HepG2 (cell line): Measurements from ENCODE around the gene KDM5A. TPM values are rescaled to one million over a fixed set of nuclear protein-coding genes. Genes with fewer than 3 reads are reported as not detected.
A peak's percentile ranks its signal among the peaks of the same experiment; 100 is the strongest.

Experiments used
- HNRNPK ChIP-seq: fragments of 200-400 bp; formaldehyde crosslinking; IDR thresholded peaks from 2 replicates; pipeline ENCODE4 v1.6.1; 2018; ENCODE audit warnings: low read length, low read depth, moderate library complexity, mild to moderate bottlenecking; ENCODE audit not compliant: poor library complexity, severe bottlenecking
- ISX ChIP-seq: sonication (generic); formaldehyde crosslinking; conservative IDR thresholded peaks from 2 replicates; pipeline ENCODE4 v1.5.0; 2020; ENCODE audit warnings: missing genetic modification reagents
- KLF12 ChIP-seq: sonication (generic); formaldehyde crosslinking; IDR thresholded peaks from 2 replicates; pipeline ENCODE4 v1.4.0; 2020; ENCODE audit warnings: missing genetic modification reagents, borderline replicate concordance
- KMT2A ChIP-seq: sonication (generic); formaldehyde crosslinking; IDR thresholded peaks from 2 replicates; pipeline ENCODE4 v1.4.0; 2020; ENCODE audit warnings: missing genetic modification reagents
- RNF2 ChIP-seq: fragments of 450-650 bp; conservative IDR thresholded peaks from 2 replicates; pipeline ENCODE4 v1.6.1; 2016; ENCODE audit warnings: low read depth
- SALL2 ChIP-seq: sonication (generic); formaldehyde crosslinking; IDR thresholded peaks from 2 replicates; pipeline ENCODE4 v1.8.1; 2023; ENCODE audit warnings: mild to moderate bottlenecking, missing genetic modification reagents, inconsistent platforms
- SP1 ChIP-seq, 2 experiments: fragments of 450-650 bp in 1 of 2; sonication (generic) in 1 of 2; formaldehyde crosslinking in 1 of 2; IDR thresholded peaks; 2 replicates each; pipeline versions ENCODE4 v1.4.0 to v1.6.1; 2016 to 2020; ENCODE audit warnings: missing genetic modification reagents in 1 of 2
- YEATS4 ChIP-seq: sonication (generic); formaldehyde crosslinking; IDR thresholded peaks from 2 replicates; pipeline ENCODE4 v1.4.0; 2020; ENCODE audit warnings: missing genetic modification reagents, borderline replicate concordance
- ZBTB3 ChIP-seq: sonication (generic); formaldehyde crosslinking; IDR thresholded peaks from 2 replicates; pipeline ENCODE4 v1.4.0; 2020; ENCODE audit warnings: low read depth, mild to moderate bottlenecking, moderate library complexity, missing genetic modification reagents, borderline replicate concordance
- ZNF430 ChIP-seq: sonication (generic); formaldehyde crosslinking; IDR thresholded peaks from 2 replicates; pipeline ENCODE4 v1.9.0; 2021; ENCODE audit warnings: mild to moderate bottlenecking, missing genetic modification reagents
- polyA plus RNA-seq, 8 experiments: library from polyadenylated mRNA; depleted of rRNA in 3 of 8; stranded (reverse) in 7 of 8; unstranded in 1 of 8; fragments of >200 nt; fragmentation: Illumina TruSeq in 4 of 8; extraction: Trizol in 4 of 8; gene quantifications; 2 replicates each; pipeline versions ENCODE4 v1.2.1 to v1.2.3, GENCODE V29; 2011 to 2016; ENCODE audit warnings: low read depth in 4 of 8, missing spikeins in 1 of 8, mixed read lengths in 1 of 8; ENCODE audit not compliant: insufficient read depth in 1 of 8
- total RNA-seq, 5 experiments: library from RNA; depleted of rRNA; stranded (reverse); fragments of >200 nt; fragmentation: Illumina TruSeq; extraction: Trizol; gene quantifications; 2 replicates each; pipeline ENCODE4 v1.2.3, GENCODE V29; 2016; ENCODE audit warnings: low read depth in 1 of 5
- TF ChIP-seq, protein P1 (sequence below): sonication (generic); formaldehyde crosslinking; IDR thresholded peaks from 2 replicates; pipeline ENCODE4 v1.9.0; 2021; ENCODE audit warnings: missing genetic modification reagents, borderline replicate concordance
- TF ChIP-seq, protein P2 (sequence below): sonication (generic); formaldehyde crosslinking; IDR thresholded peaks from 2 replicates; pipeline ENCODE4 v1.4.0; 2020; ENCODE audit warnings: missing genetic modification reagents, borderline replicate concordance
- TF ChIP-seq, protein P3 (sequence below), 2 experiments: fragments of 450-650 bp in 1 of 2; sonication (generic) in 1 of 2; formaldehyde crosslinking; IDR thresholded peaks; 2 replicates each; pipeline versions ENCODE4 v1.5.0 to v1.8.0; 2020 to 2022; ENCODE audit warnings: mild to moderate bottlenecking in 1 of 2, missing genetic modification reagents in 1 of 2
- TF ChIP-seq, protein P4 (sequence below): sonication (generic); formaldehyde crosslinking; IDR thresholded peaks from 2 replicates; pipeline ENCODE4 v1.5.0; 2020; ENCODE audit warnings: missing genetic modification reagents
- TF ChIP-seq, protein P5 (sequence below): sonication (generic); formaldehyde crosslinking; IDR thresholded peaks from 2 replicates; pipeline ENCODE4 v1.9.0; 2022; ENCODE audit warnings: missing genetic modification reagents, mild to moderate bottlenecking, borderline replicate concordance

Gene KDM5A
- total and polyA plus RNA-seq, 2 of the 13 experiments (the other 11 are each of a cell fraction or from before 2014, with no cell fraction given), result 12.0 to 29.2 TPM

DNA sequence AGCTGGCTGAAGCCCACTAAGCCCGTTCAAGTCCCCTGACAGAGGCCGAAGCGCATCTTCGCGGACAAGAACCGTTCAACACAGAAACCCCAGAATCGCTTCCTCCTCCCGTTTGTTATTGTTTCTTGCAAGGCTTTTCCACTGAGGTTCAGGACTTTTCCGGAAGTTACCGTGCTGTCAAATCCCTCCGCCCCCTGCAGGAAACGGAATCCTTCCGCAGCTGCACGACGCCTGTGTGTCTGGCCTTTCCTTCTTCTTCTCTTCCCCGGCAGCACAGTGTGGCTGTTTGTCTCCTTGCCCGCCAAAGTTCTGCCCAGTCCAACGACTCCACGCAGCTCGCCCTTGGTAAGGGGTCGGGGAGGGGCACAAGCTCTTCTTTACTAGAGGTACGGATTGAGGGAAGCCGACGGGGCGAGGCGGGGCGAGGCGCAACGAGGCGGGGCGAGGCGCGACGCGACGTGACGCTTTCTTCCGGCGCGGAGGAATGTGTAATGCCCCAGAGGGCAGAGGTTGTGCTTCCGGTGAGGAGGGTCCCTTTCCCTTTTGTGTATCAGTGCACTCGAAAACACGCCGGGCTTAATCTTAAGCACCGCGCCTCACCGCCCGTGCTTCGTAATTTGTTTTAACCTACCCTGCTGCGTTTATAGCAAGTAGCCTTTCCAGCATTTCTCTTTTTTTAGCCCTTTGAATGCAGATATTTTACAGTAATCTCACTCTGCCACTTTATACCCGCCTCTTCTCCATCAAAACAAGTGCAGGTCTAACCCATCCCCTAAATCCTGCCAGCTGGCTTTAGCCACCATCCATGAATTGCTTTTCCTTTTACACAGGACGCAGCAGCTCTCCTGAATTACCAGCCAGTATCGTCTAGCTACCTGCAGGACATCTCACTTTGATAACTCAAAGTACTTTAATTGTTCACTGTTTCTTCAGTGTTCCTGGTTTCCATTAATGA, at the start of gene KDM5A (continued):
- TF ChIP-seq, protein P1, sequence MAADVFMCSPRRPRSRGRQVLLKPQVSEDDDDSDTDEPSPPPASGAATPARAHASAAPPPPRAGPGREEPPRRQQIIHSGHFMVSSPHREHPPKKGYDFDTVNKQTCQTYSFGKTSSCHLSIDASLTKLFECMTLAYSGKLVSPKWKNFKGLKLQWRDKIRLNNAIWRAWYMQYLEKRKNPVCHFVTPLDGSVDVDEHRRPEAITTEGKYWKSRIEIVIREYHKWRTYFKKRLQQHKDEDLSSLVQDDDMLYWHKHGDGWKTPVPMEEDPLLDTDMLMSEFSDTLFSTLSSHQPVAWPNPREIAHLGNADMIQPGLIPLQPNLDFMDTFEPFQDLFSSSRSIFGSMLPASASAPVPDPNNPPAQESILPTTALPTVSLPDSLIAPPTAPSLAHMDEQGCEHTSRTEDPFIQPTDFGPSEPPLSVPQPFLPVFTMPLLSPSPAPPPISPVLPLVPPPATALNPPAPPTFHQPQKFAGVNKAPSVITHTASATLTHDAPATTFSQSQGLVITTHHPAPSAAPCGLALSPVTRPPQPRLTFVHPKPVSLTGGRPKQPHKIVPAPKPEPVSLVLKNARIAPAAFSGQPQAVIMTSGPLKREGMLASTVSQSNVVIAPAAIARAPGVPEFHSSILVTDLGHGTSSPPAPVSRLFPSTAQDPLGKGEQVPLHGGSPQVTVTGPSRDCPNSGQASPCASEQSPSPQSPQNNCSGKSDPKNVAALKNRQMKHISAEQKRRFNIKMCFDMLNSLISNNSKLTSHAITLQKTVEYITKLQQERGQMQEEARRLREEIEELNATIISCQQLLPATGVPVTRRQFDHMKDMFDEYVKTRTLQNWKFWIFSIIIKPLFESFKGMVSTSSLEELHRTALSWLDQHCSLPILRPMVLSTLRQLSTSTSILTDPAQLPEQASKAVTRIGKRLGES, result no peak
- TF ChIP-seq SALL2 (peak; percentile 72; the same call in 1 of the 2 replicates), SP1 (IDR thresholded peaks at IDR 0.05) (no peak), SP1 (CRISPR knock-in tag; IDR thresholded peaks at IDR 0.05) (peak; percentile 90), YEATS4 (CRISPR knock-in tag) (peak; percentile 84), RNF2 (no peak), KMT2A (peak; percentile 81), ISX (CRISPR knock-in tag) (no peak), KLF12 (CRISPR knock-in tag) (no peak), ZBTB3 (CRISPR knock-in tag) (no peak), ZNF430 (peak; percentile 89), HNRNPK (no peak)
- TF ChIP-seq, protein P2, sequence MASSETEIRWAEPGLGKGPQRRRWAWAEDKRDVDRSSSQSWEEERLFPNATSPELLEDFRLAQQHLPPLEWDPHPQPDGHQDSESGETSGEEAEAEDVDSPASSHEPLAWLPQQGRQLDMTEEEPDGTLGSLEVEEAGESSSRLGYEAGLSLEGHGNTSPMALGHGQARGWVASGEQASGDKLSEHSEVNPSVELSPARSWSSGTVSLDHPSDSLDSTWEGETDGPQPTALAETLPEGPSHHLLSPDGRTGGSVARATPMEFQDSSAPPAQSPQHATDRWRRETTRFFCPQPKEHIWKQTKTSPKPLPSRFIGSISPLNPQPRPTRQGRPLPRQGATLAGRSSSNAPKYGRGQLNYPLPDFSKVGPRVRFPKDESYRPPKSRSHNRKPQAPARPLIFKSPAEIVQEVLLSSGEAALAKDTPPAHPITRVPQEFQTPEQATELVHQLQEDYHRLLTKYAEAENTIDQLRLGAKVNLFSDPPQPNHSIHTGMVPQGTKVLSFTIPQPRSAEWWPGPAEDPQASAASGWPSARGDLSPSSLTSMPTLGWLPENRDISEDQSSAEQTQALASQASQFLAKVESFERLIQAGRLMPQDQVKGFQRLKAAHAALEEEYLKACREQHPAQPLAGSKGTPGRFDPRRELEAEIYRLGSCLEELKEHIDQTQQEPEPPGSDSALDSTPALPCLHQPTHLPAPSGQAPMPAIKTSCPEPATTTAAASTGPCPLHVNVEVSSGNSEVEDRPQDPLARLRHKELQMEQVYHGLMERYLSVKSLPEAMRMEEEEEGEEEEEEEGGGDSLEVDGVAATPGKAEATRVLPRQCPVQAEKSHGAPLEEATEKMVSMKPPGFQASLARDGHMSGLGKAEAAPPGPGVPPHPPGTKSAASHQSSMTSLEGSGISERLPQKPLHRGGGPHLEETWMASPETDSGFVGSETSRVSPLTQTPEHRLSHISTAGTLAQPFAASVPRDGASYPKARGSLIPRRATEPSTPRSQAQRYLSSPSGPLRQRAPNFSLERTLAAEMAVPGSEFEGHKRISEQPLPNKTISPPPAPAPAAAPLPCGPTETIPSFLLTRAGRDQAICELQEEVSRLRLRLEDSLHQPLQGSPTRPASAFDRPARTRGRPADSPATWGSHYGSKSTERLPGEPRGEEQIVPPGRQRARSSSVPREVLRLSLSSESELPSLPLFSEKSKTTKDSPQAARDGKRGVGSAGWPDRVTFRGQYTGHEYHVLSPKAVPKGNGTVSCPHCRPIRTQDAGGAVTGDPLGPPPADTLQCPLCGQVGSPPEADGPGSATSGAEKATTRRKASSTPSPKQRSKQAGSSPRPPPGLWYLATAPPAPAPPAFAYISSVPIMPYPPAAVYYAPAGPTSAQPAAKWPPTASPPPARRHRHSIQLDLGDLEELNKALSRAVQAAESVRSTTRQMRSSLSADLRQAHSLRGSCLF (CRISPR knock-in tag), result no peak
- TF ChIP-seq, protein P3, sequence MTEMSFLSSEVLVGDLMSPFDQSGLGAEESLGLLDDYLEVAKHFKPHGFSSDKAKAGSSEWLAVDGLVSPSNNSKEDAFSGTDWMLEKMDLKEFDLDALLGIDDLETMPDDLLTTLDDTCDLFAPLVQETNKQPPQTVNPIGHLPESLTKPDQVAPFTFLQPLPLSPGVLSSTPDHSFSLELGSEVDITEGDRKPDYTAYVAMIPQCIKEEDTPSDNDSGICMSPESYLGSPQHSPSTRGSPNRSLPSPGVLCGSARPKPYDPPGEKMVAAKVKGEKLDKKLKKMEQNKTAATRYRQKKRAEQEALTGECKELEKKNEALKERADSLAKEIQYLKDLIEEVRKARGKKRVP (CRISPR knock-in tag; IDR thresholded peaks at IDR 0.05), result no peak
- TF ChIP-seq, protein P4, sequence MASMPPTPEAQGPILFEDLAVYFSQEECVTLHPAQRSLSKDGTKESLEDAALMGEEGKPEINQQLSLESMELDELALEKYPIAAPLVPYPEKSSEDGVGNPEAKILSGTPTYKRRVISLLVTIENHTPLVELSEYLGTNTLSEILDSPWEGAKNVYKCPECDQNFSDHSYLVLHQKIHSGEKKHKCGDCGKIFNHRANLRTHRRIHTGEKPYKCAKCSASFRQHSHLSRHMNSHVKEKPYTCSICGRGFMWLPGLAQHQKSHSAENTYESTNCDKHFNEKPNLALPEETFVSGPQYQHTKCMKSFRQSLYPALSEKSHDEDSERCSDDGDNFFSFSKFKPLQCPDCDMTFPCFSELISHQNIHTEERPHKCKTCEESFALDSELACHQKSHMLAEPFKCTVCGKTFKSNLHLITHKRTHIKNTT (CRISPR knock-in tag), result peak; percentile 73; the same call in 1 of the 2 replicates
- TF ChIP-seq, protein P5, sequence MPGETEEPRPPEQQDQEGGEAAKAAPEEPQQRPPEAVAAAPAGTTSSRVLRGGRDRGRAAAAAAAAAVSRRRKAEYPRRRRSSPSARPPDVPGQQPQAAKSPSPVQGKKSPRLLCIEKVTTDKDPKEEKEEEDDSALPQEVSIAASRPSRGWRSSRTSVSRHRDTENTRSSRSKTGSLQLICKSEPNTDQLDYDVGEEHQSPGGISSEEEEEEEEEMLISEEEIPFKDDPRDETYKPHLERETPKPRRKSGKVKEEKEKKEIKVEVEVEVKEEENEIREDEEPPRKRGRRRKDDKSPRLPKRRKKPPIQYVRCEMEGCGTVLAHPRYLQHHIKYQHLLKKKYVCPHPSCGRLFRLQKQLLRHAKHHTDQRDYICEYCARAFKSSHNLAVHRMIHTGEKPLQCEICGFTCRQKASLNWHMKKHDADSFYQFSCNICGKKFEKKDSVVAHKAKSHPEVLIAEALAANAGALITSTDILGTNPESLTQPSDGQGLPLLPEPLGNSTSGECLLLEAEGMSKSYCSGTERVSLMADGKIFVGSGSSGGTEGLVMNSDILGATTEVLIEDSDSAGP, result peak; percentile 90
